Endothelial cell of umbilical vein (primary cell): ENCODE results near the gene IGF2BP1. TPM values are rescaled to one million over a fixed set of nuclear protein-coding genes. Genes with fewer than 3 reads are reported as not detected.

Experiments used
- BruUV-seq: library from RNA; stranded (reverse); fragments of 400-500 nt; replicated peaks from 2 replicates; lab custom pipeline; 2021; lab: Mats Ljungman, UMichigan
- CTCF ChIA-PET: fragments of 300-600, 350-600 bp; sonication (Branson Sonifier 250); formaldehyde crosslinking; loops from one replicate; lab custom pipeline; 2021; ENCODE audit warnings: antibody characterized with exemption, inconsistent platforms; lab: Charles Lee
- POLR2A ChIA-PET: fragments of 300-600, 350-600 bp; sonication (Branson Sonifier 250); formaldehyde crosslinking; loops from one replicate; lab custom pipeline; 2021; ENCODE audit warnings: antibody characterized with exemption, inconsistent platforms; lab: Charles Lee
- DNase-seq: peaks from one replicate; pipeline ENCODE4 v3.0.0-alpha.2; 2011; ENCODE audit warnings: low read depth, low spot score
- FAIRE-seq: peaks from 2 replicates; lab custom pipeline; 2011; peaks lifted over from hg19 to GRCh38; lab: Jason Lieb, UNC
- H2AFZ ChIP-seq: 2 replicates; pipeline ENCODE4 v1.6.0; 2012; ENCODE audit warnings: low read depth, low read length, control low read depth, inconsistent platforms
- H3K27ac ChIP-seq: 2 replicates; pipeline ENCODE4 v1.5.1; 2011; ENCODE audit warnings: low read depth, mild to moderate bottlenecking, control low read depth, low read length, moderate library complexity; ENCODE audit not compliant: insufficient read depth
- H3K27me3 ChIP-seq, 2 experiments: 2 replicates each; pipeline versions ENCODE4 v1.6.0 to v1.6.1; 2011; ENCODE audit warnings: low read length in 2 of 2, mixed read lengths in 1 of 2; ENCODE audit not compliant: control insufficient read depth in 2 of 2, insufficient read depth in 2 of 2
- H3K36me3 ChIP-seq, 2 experiments: 2 replicates in 1 of 2; 3 replicates in 1 of 2; pipeline ENCODE4 v1.5.1; 2011; ENCODE audit warnings: low read length in 2 of 2, mild to moderate bottlenecking in 1 of 2, moderate library complexity in 1 of 2; ENCODE audit not compliant: control insufficient read depth in 2 of 2, insufficient read depth in 2 of 2; ENCODE audit errors: extremely low read depth in 1 of 2
- H3K4me1 ChIP-seq: 3 replicates; pipeline ENCODE4 v1.5.1; 2011; ENCODE audit warnings: mild to moderate bottlenecking, low read length; ENCODE audit not compliant: control insufficient read depth, insufficient read depth; ENCODE audit errors: extremely low read depth
- H3K4me2 ChIP-seq: 2 replicates; pipeline ENCODE4 v1.6.1; 2011; ENCODE audit warnings: low read length, control low read depth, mixed read lengths; ENCODE audit not compliant: insufficient read depth
- H3K4me3 ChIP-seq, 3 experiments: fragments of 200-600 bp in 1 of 3; sonication (generic), shearing (Covaris generic) in 1 of 3; replicated peaks in 1 of 3; 2 replicates each; pipeline ENCODE4 v1.5.1; 2011 to 2016; ENCODE audit warnings: control low read depth in 3 of 3, low read length in 3 of 3, mild to moderate bottlenecking in 2 of 3, inconsistent platforms in 1 of 3, low read depth in 1 of 3, moderate library complexity in 1 of 3; ENCODE audit not compliant: insufficient read depth in 1 of 3
- H3K79me2 ChIP-seq: 2 replicates; pipeline ENCODE4 v1.6.0; 2012; ENCODE audit warnings: low read length, inconsistent platforms; ENCODE audit not compliant: control insufficient read depth, insufficient read depth
- H3K9ac ChIP-seq: replicated peaks from 2 replicates; pipeline ENCODE3; 2011; ENCODE audit warnings: low read length, control low read depth; ENCODE audit not compliant: insufficient read depth; ENCODE audit errors: extremely low read depth
- H3K9me1 ChIP-seq: replicated peaks from 3 replicates; pipeline ENCODE4 v1.6.0; 2011; ENCODE audit warnings: mild to moderate bottlenecking, low read length; ENCODE audit not compliant: control insufficient read depth, insufficient read depth; ENCODE audit errors: extremely low read depth
- H3K9me3 ChIP-seq: replicated peaks from 2 replicates; pipeline ENCODE4 v1.5.1; 2012; ENCODE audit warnings: low read length, inconsistent platforms; ENCODE audit not compliant: control insufficient read depth, insufficient read depth
- H4K20me1 ChIP-seq: replicated peaks from 2 replicates; pipeline ENCODE3; 2011; ENCODE audit warnings: mild to moderate bottlenecking, low read length; ENCODE audit not compliant: control insufficient read depth, insufficient read depth; ENCODE audit errors: extremely low read depth
- CTCF ChIP-seq, 2 donors: IDR thresholded peaks; 1 replicate in 1 of 2; 2 replicates in 1 of 2; pipeline ENCODE4 v1.5.1; 2011; ENCODE audit warnings: low read length in 2 of 2, mild to moderate bottlenecking in 2 of 2, moderate library complexity in 2 of 2, control low read depth in 1 of 2, inconsistent platforms in 1 of 2, low read depth in 1 of 2; ENCODE audit not compliant: insufficient read depth in 1 of 2; ENCODE audit errors: extremely low read depth in 1 of 2
- EZH2 ChIP-seq: IDR thresholded peaks from 2 replicates; pipeline ENCODE4 v1.6.1; 2012; ENCODE audit warnings: borderline replicate concordance, low read depth, mild to moderate bottlenecking, moderate library complexity, low read length, inconsistent platforms; ENCODE audit not compliant: severe bottlenecking
- FOS ChIP-seq: IDR thresholded peaks from 2 replicates; pipeline ENCODE4 v1.6.1; 2011; ENCODE audit warnings: mild to moderate bottlenecking, low read length, moderate library complexity, borderline replicate concordance; ENCODE audit not compliant: insufficient read depth
- GATA2 ChIP-seq: IDR thresholded peaks from 2 replicates; pipeline ENCODE4 v1.7.0; 2011; ENCODE audit warnings: low read depth, mild to moderate bottlenecking, moderate library complexity, mixed read lengths, low read length; ENCODE audit not compliant: insufficient read length, insufficient read depth
- JUN ChIP-seq: IDR thresholded peaks from 2 replicates; pipeline ENCODE4 v1.6.1; 2011; ENCODE audit warnings: borderline replicate concordance, low read depth; ENCODE audit not compliant: insufficient read length, insufficient read depth
- MAX ChIP-seq: IDR thresholded peaks from 2 replicates; pipeline ENCODE4 v1.6.1; 2011; ENCODE audit not compliant: insufficient read depth, insufficient read length
- MYC ChIP-seq: IDR thresholded peaks from one replicate; pipeline ENCODE4 v1.6.1; 2011; ENCODE audit warnings: mild to moderate bottlenecking, low read depth, low read length
- POLR2A ChIP-seq: IDR thresholded peaks from 2 replicates; pipeline ENCODE4 v1.6.1; 2012; ENCODE audit warnings: low read depth, mild to moderate bottlenecking, control low read depth, low read length
- POLR2AphosphoS5 ChIP-seq: IDR thresholded peaks from 2 replicates; pipeline ENCODE4 v1.6.1; 2012; ENCODE audit warnings: low read depth, mild to moderate bottlenecking, control low read depth, low read length, moderate library complexity; ENCODE audit not compliant: insufficient read depth
- dilution Hi-C: fragments of 300-500 bp; cut with MboI; formaldehyde crosslinking; loops from one replicate; pipeline ENCODE4 v1.15.0; 2019; ENCODE audit warnings: low sequenced_read_pairs; ENCODE audit not compliant: extremely low pct_ligation_motif_present
- intact Hi-C: fragments of 100-400 bp; cut with micrococcal nuclease; formaldehyde crosslinking; loops from one replicate; pipeline ENCODE4 v1.10.0; 2022
- polyA plus RNA-seq, 4 experiments: library from polyadenylated mRNA; depleted of rRNA in 3 of 4; stranded (reverse) in 3 of 4; unstranded in 1 of 4; fragments of >200 nt; gene quantifications; 2 replicates each; pipeline versions ENCODE4 v1.2.1 to v1.2.3, GENCODE V29; 2011 to 2012; ENCODE audit warnings: missing spikeins in 1 of 4
- total RNA-seq: library from RNA; stranded (reverse); gene quantifications from 2 replicates; pipeline ENCODE4 v1.2.3, GENCODE V29; 2021

The IGF2BP1 gene
- total and polyA plus RNA-seq, 2 donors (not counting 3 experiments of a cell fraction or from before 2014, with no cell fraction given) = 9.5 to 99.5 TPM

GRCh38 chr17:49086649-49087048 is 89.5 kb downstream of the IGF2BP1 start:
- H3K4me2 ChIP-seq = no peak overlapping the region
- no peak overlapping the region for H3K4me3 ChIP-seq
- H3K9me1 ChIP-seq = no peaks in the 10 kb centered on the region
- H3K36me3 ChIP-seq = no peaks in the 10 kb centered on the region
- ChIA-PET POLR2A (no interaction called here), CTCF (interaction anchor here (0.6 kb wide), 1 partner anchor 468 kb away, joined by 3 read pairs; no protein-coding TSS in a partner anchor)
- H3K27ac ChIP-seq = no peak overlapping the region
- H3K27me3 ChIP-seq = peaks cover 0 to 6% of the 10 kb centered on the region in 2 experiments
- no peak for DNase-seq
- intact Hi-C loops (no loop called here), dilution Hi-C loops (no loop called here)
- no peaks in the 10 kb centered on the region for H3K9me3 ChIP-seq
- no peaks in the 10 kb centered on the region for H3K4me1 ChIP-seq
- BruUV-seq = no TSS peak
- FAIRE-seq = no peak
- H2AFZ ChIP-seq = no peak overlapping the region
- TF ChIP-seq GATA2 (no peak), MAX (no peak), JUN (no peak), POLR2A (no peak)
- no peaks in the 10 kb centered on the region for H3K79me2 ChIP-seq
- H3K9ac ChIP-seq = no peak overlapping the region
- no peaks in the 10 kb centered on the region for H4K20me1 ChIP-seq

GRCh38 chr17:49089094-49089493 is 91.9 kb downstream of the IGF2BP1 start:
- H3K27me3 ChIP-seq = peaks cover 0 to 3% of the 10 kb centered on the region in 2 experiments
- no peak overlapping the region for H2AFZ ChIP-seq
- H3K36me3 ChIP-seq = no peaks in the 10 kb centered on the region
- no TSS peak for BruUV-seq
- H4K20me1 ChIP-seq = no peaks in the 10 kb centered on the region
- no peak overlapping the region for H3K4me2 ChIP-seq
- TF ChIP-seq POLR2A (no peak), MAX (no peak), JUN (no peak), CTCF (IDR thresholded peaks at IDR 0.05; ENCODE audit: extremely low read depth in 1 of 2, insufficient read depth in 1 of 2, low read depth in 1 of 2, low read length in 2 of 2) (no peak), FOS (no peak), POLR2AphosphoS5 (no peak), GATA2 (no peak), MYC (no peak), EZH2 (no peak)
- H3K4me1 ChIP-seq = no peaks in the 10 kb centered on the region
- no peak overlapping the region for H3K4me3 ChIP-seq
- H3K27ac ChIP-seq = no peak overlapping the region
- no peak for DNase-seq
- FAIRE-seq = no peak
- H3K9ac ChIP-seq = no peak overlapping the region
- no peaks in the 10 kb centered on the region for H3K9me3 ChIP-seq
- ChIA-PET POLR2A (no interaction called here), CTCF (no interaction called here)
- no peaks in the 10 kb centered on the region for H3K79me2 ChIP-seq
- intact Hi-C loops = no loop called here
- no peaks in the 10 kb centered on the region for H3K9me1 ChIP-seq
- dilution Hi-C loops = no loop called here
